Activated T-cell treated with anti-CD3 and anti-CD28 coated beads for 48 hours (primary cell): ENCODE results near the gene CDON.
"Not testable (repeated sequence)": the region's sequence is repeated elsewhere in the genome, so short reads cannot be mapped to it uniquely, and the experiment has no call there.

Experiments used
- DNase-seq: peaks from one replicate; pipeline ENCODE4 v3.0.0-alpha.2; 2020; ENCODE audit warnings: low read depth

Gene CDON

DNA sequence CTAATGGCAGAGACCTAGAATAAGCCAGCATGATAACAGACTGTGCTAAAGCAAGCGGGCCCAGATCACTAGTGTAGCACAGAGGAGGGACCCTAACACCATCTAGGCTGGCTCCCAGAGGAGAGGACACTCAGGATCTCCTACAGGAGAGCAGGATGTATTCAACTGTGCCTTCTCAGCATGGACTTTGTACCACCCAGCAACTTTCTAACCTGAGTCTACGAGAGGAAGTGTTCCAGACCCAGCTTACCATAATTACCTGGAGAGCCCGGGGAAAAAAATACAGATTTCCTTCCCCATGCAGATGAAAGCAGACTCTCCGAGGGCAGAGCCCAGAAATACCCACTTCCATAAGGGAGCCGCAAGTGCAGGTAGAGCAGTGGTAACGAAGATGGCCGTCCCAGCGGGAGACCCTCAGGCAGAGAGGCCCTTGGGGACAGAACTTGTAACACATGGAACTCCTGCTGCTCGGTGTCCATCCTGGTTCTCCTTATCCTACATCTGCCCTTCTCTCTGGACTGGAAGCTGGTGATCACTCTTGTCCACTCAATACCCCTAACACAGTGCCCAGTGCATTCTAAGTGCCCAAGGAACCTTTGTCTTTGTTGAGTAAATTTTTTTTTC is 138.2 kb downstream of the CDON start:
- DNase-seq, result no peak

DNA sequence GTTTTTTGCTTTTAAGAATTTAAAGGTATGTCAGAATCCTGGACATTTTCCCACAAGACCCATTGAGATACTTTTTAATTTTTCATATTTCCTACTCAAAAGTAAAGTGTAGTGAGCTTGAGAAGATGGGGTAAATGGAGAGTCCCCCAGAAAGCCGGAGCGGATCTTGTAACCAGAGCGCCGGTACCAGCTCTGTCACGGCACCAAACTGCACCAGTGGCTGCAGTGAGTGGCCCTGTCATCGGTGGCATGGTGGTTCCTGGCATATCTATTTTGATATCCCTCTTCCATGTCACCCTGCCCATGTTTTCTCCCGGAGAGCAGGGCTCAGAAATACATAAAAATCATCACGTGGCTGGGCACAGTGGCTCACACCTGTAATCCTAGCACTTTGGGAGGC is 139.0 kb downstream of the CDON start:
- DNase-seq, result no peak

DNA sequence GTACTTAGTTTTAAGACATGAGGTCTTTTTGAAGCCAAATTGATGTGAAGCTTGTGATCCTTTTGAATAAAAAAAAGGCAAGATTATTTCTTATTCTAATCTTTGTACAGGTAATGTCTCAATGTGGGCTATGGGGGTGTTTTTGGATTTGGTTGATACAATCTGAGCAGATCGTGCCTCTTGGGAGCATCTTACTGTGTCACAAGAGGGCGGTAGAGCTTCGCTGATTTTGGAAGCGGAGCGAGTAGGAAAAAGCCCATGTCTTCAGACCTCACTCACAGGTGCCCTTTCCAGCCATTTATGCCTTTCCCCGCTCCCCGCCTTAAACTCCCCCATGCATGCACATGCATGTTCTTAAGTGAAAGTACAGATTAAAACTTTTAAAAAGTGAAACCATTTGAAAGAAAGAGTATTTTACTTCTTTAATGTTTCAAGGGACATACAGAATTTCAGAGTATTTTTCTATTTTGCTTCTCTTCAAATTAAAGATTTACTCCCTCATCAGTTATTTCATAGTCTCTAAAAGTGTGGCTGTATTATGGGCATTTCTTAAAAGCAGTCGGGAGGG is 139.6 kb downstream of the CDON start:
- peak; percentile 33 for DNase-seq

DNA sequence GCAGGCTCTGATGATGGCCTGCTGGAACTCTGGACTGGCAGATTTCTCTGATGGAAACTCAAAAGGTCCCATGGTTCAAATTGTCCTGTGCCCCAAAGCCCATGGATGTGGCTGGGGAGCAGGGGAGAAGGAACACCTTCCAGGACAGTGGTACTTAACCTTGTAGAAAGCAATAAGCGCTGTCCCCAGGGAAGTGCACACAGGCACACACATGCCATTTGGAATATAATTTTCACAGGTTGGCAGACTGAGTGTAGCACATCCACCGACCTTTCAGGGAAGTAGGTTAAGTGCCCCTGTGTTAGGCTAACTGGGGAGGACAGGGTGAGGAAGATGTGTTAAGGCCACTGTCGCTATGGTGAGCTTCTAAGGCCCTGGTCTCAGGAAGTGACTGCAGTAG is 140.5 kb downstream of the CDON start:
- DNase-seq, result no peak

DNA sequence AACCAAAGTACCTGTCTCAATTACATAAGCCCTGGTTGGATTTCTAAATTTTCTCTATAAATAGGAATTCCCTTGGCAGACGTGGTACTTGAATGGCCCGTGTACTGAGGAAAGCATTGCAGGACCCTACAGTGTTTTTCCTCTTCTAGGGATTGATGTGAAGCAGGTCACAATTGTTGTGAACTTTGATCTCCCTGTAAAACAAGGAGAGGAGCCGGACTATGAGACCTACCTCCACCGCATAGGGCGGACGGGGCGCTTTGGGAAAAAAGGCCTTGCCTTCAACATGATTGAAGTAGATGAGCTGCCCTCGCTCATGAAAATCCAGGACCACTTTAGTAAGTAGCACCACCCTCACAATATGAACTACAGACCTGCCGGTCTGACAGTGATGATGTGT is 141.6 kb downstream of the CDON start:
- DNase-seq, result no peak

DNA sequence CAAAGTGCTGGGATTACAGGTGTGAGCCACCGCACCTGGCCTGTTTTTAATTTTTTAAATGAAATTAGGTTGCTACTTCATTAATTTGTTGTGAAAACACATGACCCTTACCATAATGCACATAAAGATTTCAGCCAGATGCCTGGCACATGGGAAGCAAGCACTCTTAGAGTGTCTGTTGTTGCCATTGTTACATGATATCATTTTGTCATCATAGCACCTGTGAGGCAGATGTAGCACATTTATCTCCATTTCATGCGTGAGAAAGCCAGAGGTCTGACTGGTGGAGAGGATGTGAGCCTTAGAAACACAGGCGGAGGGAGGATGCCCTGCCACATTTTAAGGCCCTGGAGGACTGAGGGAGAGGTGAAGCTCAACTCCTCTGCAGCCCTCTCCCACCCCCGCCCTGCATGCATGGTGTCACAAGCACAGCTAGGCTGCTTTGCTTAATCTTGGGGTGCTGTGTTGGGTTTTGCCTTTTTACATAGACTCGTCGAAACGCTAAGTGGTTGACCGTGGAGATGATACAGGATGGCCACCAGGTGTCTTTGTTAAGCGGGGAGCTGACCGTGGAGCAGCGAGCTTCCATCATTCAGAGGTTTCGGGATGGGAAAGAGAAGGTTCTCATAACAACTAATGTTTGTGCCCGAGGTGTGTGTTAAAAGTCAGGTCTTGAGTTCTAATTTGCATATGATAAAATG is 144.4 kb downstream of the CDON start:
- no peak for DNase-seq

DNA sequence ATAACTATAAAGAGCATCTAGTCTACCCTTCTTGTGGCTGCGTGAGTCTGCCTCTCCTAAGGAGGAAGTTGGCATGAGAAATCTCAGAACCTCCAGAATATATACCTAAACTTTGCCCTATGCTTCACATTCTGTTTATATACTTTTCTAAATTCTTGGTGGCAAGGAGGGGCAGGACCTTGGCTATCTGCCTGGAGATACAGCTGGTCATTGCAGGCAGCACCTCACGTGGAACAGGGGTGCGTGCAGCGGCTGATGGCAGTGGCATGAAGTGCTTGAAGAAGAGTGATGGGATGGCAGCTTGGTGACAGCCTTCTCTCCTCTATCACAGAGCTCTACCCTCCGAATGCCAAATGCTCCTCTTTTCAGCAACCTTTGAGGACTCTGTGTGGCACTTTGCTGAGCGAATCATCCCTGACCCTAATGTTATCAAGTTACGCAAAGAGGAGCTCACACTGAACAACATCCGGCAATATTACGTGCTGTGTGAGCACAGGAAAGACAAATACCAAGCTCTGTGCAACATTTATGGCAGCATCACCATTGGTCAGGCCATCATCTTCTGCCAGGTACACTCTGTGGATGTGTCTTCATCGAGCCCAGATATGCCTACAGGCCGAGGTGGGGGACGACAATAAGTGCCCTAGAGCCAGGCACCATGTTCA is 145.9 kb downstream of the CDON start:
- no peak for DNase-seq

DNA sequence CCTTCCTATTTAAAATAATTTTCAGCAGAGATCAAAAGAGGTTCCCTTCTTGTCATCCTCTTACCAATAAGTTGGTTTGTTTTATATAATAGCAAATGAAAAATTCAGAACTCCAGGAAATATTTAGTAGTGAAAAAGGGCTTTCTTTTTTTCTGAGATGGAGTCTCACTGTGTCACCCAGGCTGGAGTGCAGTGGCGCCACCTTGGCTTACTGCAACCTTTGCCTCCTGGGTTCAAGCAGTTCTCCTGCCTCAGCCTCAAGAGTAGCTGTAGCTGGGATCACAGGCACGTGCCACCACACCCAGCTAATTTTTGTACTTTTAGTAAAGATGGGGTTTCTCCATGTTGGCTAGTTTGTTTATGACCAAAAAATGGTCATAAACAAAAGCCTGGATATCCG is 148.1 kb downstream of the CDON start:
- not testable (repeated sequence) for DNase-seq

DNA sequence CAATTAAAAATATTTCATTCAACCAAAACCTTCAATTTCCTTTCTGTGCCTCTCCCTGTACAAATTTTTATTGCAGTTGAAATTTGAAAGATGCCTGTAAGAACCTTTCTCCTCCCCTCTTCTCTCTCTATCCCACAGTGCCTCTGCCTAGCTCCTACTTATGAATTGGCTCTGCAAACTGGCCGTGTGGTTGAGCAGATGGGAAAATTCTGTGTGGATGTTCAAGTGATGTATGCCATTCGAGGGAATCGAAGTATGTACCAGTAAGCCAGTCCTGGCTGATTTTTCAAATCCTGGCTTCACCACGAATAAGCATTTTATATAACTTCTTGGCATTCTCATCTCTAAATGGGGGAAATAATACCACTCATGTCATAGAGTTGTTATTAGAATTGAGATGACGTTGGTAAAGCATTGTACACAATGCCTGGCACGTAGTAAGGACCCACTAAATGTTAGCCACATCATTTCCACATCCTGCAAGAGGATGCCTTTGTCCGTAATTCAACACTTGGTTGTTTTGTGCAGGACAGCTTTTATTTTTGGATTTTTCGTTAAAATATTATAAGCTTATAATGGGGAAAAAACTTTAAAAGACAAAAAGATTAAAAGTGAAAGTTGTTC is 152.3 kb downstream of the CDON start:
- DNase-seq, result no peak
